Activated CD4-positive, alpha-beta T cell treated with anti-CD3 and anti-CD28 coated beads, Interleukin-2, amount 50 U/mL, for 4 hours (primary cell): ENCODE data around the gene OXA1L.
"Not testable (repeated sequence)": the region's sequence is repeated elsewhere in the genome, so short reads cannot be mapped to it uniquely, and the experiment has no call there.

Experiments
- DNase-seq, 2 experiments: peaks; one replicate each; pipeline ENCODE4 v3.0.0-alpha.2; 2020

The OXA1L gene

DNA sequence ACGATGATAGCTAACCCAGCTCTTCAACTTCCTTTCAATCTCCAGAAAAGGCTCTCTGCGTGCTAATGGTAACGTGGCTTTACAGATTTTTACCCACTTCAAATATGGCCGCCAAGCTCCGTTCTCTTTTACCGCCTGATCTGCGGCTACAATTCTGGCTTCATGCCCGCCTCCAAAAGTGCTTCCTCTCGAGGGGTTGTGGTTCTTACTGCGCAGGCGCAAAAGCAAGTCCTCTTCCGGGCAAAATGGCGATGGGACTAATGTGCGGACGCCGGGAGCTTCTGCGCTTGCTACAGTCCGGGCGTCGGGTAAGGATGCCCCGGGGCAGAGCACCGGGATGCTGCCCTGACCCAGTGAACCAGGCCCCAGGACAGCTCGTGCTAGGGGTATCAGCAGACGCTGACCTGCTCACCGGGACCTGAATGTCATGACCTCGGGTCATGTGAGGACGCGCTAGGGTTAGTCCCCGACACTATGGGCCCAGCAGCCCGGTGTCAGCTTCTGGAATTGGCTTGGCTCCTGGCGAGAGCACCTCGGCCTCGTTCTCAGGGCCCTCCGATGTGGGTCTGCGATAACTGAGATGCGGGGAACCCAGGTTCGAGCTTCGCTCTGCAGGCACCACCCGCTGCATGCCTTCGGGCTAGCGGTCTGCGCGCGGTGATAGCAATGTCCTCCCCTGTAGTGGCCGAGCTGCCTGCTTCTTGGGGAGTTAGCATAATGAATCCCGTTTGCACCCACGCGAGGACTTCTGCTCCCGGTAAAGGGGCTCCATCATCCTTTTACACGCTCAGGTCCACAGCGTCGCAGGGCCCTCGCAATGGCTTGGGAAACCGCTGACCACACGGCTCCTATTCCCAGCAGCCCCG is at the start of gene OXA1L:
TSS of gene OXA1L (plus strand) at position 232 of the 866 bp plus-strand sequence. CDS start at position 246, 14 bp downstream.
- DNase-seq: peak; percentile 92 to 94

- no peak for DNase-seq
Measured at GRCh38 chr14:22718091-22718490, 48.4 kb upstream of the OXA1L start.

- DNase-seq: no peak
Measured at GRCh38 chr14:22721213-22721612, 45.3 kb upstream of the OXA1L start.

DNA sequence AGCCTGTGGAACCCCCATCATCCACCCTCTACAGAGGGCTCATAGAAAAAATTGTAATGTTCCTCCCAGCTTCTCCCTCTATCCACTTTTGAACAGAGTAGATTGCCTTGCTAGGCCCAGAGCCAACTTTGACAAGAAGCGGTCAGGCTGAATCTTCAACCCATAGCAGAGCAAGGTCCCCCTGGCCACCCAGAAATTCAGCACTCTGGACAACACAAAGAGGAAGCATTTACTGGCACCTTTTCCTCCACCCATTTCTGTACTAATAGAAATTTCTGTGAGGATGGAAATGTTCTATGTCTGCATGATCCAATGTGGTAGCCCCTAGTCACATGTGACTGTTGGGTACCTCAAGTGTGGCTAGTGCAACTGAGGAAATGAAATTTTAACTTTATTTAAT is 42.7 kb upstream of the OXA1L start:
- no peak for DNase-seq

DNA sequence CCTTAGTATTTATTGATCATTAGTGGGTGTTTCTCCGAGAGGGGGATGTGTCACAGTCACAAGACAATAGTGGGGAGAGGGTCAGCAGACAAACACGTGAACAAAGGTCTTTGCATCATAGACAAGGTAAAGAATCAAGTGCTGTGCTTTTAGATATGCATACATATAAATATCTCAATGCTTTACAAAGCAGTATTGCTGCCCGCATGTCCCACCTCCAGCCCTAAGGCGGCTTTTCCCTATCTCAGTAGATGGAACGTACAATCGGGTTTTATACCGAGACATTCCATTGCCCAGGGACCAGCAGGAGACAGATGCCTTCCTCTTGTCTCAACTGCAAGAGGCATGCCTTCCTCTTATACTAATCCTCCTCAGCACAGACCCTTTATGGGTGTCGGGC is 41.6 kb upstream of the OXA1L start:
- not testable (repeated sequence) for DNase-seq

- DNase-seq: not testable (repeated sequence)
Measured at GRCh38 chr14:22725374-22725773, 41.1 kb upstream of the OXA1L start.

DNA sequence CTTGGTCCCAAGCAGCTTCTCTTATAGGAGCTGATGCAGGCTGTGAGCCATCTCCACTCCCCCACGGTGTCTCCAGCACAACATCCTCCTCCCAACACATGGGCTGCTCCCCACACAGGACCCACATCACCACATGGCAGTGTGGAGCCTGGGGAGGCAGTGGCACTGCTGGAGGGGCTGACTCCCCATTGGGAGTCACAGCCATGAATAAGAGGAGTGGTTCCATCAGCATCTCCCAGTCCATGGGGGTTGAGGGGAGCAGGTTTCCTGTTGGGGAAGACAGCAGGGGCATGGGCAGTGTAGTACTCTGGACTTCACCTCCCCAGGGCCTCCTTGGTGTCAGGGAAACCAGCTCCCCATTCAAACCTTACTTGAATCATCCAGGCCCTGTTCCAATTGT is 40.5 kb upstream of the OXA1L start:
- DNase-seq: no peak

DNA sequence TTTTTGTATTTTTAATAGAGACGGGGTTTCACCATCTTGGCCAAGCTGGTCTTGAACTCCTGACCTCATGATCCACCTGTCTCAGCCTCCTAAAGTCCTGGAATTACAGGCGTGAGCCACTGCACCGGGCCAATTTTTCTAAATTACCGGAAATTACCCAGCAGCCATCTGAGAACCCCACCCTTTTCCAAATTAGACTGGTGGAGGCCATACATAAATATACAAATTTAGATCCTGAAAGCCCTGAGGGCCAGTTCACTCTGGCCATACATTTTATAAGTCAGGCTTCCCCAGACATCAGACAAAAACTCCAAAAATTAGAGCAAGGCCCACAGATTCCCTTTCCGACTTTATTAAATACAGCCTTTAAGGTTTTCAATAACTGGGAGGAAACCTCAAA is 34.4 kb upstream of the OXA1L start:
- not testable (repeated sequence) for DNase-seq

DNA sequence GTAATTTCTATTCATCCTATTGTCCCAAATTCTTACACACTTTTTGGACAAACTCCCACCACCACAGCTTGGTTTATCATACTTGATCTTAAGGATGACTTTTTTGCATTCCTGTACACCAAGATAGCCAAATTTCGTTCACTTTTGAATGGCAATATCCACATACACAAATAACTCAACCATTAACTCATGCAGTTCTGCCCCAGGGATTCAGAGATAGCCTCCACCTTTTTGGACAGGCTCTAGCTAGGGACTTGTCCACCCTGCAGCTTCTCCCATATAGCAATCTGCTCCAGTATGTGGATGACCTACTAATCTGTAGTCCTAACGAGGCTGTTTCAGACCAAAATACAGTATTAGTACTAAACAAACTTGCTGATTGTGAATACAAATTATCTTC is 32.7 kb upstream of the OXA1L start:
- no peak for DNase-seq

GRCh38 chr14:22735096-22735495 is 31.4 kb upstream of the OXA1L start:
- no peak for DNase-seq

DNA sequence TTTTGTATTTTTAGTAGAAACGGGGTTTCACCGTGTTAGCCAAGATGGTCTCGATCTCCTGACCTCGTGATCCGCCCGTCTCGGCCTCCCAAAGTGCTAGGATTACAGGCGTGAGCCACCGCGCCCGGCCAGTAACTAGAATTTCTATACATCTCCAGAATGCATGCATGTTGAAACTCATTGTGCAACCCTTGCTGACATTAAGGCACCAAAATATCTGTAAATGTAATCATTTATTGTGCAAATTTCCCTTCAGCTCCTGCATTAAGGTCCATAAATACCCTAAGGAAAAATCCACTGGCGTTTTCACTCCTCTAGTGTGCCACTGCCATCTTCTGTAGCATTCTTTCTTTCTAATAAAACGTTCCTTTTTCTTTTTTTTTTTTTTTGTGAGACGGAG is 30.1 kb upstream of the OXA1L start:
- DNase-seq: not testable (repeated sequence)

GRCh38 chr14:22737052-22737451 is 29.4 kb upstream of the OXA1L start:
- no peak for DNase-seq

GRCh38 chr14:22739423-22739822 is 27.1 kb upstream of the OXA1L start:
- no peak for DNase-seq

DNA sequence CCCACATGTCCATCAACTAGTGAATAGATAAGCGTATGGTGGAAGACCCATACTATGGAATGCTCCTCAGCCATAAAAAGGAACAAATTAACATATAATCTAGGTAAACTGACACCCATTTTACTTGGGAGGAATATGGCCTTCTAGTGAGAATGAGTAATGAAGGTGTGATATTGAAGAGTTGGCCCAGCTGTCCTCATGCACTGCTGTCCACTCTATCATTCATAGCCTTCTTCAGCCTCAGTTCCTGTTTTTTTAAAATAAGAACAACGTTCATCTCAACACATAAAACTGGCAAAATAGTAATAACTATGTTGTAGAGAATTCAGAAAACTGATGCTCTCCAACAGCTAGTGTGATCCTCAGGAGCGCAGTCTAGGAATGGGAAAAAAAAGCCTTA is 26.5 kb upstream of the OXA1L start:
- DNase-seq: no peak

- no peak for DNase-seq
Measured at GRCh38 chr14:22747769-22748168, 18.7 kb upstream of the OXA1L start.

- DNase-seq: no peak
Measured at GRCh38 chr14:22748206-22748605, 18.3 kb upstream of the OXA1L start.

- DNase-seq: no peak
Measured at GRCh38 chr14:22748631-22749068, 17.8 kb upstream of the OXA1L start.

- no peak for DNase-seq
Measured at GRCh38 chr14:22752422-22752821, 14.1 kb upstream of the OXA1L start.

GRCh38 chr14:22753586-22753985 is 12.9 kb upstream of the OXA1L start:
- DNase-seq: no peak

- DNase-seq: not testable (repeated sequence)
Measured at GRCh38 chr14:22757972-22758650, 8.4 kb upstream of the OXA1L start.

GRCh38 chr14:22761734-22762133 is 4.8 kb upstream of the OXA1L start:
- no peak for DNase-seq

DNA sequence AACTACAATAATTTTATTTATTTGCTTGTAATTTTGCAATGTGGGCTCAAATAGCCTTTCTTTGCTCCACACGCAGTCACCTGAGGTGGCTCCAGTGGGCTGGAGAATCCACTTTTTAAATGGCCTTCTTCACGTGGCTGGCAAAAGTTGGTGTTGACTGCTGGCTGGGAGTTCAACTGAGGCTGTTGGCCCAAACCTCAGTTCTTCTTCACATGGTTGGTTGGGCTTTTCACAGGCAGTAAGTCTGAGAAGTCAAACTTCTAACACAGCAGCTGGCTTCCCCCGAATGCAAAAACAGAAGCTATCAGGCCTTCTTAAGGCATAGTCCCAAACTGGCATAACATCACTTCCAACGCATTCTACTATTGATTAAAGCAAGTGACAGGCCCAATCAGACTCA is 2.1 kb upstream of the OXA1L start:
- no peak for DNase-seq

- DNase-seq: no peak
Measured at GRCh38 chr14:22767323-22767589, 768 bp downstream of the OXA1L start.

DNA sequence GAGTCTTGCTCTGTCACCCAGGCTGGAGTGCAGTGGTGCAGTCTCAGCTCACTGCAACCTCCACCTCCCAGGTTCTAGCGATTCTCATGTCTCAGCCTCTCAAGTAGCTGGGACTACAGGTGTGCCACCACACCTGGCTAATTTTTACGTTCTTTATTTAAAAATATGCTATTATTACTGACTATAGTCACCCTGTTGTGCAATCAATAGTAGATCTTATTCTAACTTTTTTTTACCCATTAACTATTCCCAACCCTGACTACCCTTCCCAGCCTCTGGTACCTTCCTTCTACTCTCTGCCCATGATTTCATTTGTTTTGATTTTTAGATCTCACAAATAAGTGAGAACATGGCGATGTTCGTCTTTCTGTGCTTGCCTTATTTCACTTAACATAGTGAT is 2.5 kb downstream of the OXA1L start:
- no peak for DNase-seq

DNA sequence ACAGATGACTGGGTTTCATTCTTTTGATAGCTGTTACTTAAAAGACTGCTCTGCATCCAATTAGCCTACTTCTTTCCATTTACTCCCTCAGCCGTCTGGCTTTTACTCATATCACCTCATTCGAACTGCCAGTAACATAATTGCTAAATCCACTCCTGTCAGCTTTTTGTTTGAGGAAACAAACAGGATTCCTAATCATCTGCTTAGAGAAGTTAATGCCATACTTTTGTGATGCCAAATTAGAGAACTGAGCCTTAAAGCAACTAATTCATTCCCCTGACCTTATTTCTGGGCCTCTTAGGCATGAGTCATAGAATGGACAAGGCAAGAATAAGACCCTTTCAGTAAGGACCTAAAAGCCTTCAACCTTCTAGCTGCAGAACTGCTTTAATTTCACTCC is 2.9 kb downstream of the OXA1L start:
- no peak for DNase-seq
